GM12878 (cell line): ENCODE data around the gene TRAF3IP3. TPM values are rescaled to one million over a fixed set of nuclear protein-coding genes. Genes with fewer than 3 reads are reported as not detected.

Experiments used
- ATAC-seq: fragments of 200-7000 bp; cut with Tn5 transposase; 3 replicates; pipeline ENCODE4 v1.9.1; 2020; ENCODE audit warnings: mild to moderate bottlenecking, moderate library complexity
- BruUV-seq: library from RNA; stranded (reverse); fragments of 400-500 nt; replicated peaks from 2 replicates; lab custom pipeline; 2021; lab: Mats Ljungman, UMichigan
- CTCF ChIA-PET: fragments of 300-600 bp; sonication (Branson Sonifier 250); formaldehyde crosslinking; extraction: SDS; loops from one replicate; lab custom pipeline; 2021; ENCODE audit warnings: inconsistent platforms; lab: Yijun Ruan, JAX
- POLR2A ChIA-PET: fragments of 350-600 bp; formaldehyde crosslinking; extraction: SDS; loops from one replicate; lab custom pipeline; 2021; ENCODE audit warnings: inconsistent platforms; lab: Charles Lee
- RAD21 ChIA-PET: fragments of 300-600 bp; sonication (Branson Sonifier 250); formaldehyde crosslinking; loops from one replicate; lab custom pipeline; 2023; ENCODE audit warnings: antibody characterized with exemption; ENCODE audit not compliant: unreplicated experiment; lab: Charles Lee
- SMC1A ChIA-PET: fragments of 300-600 bp; sonication (Branson Sonifier 250); formaldehyde crosslinking; loops from one replicate; lab custom pipeline; 2023; ENCODE audit not compliant: unreplicated experiment, uncharacterized antibody; lab: Charles Lee
- DNase-seq: peaks from one replicate; pipeline ENCODE4 v3.0.0-alpha.2; 2011; ENCODE audit warnings: low read depth, low spot score
- FAIRE-seq: peaks from 3 replicates; lab custom pipeline; 2011; peaks lifted over from hg19 to GRCh38; lab: Jason Lieb, UNC
- H2AFZ ChIP-seq: 2 replicates; pipeline ENCODE4 v1.6.0; 2011; ENCODE audit warnings: low read depth, low read length, control low read depth; ENCODE audit not compliant: control insufficient read depth
- H3K27ac ChIP-seq: 2 replicates; pipeline ENCODE4 v1.5.1; 2011; ENCODE audit warnings: control low read depth; ENCODE audit not compliant: control insufficient read depth, insufficient read depth
- H3K27me3 ChIP-seq, 2 experiments: replicated peaks in 1 of 2; 2 replicates each; pipeline versions ENCODE4 v1.6.0 to v1.6.1; 2011; ENCODE audit warnings: low read length in 1 of 2; ENCODE audit not compliant: control insufficient read depth in 2 of 2, insufficient read depth in 2 of 2
- H3K36me3 ChIP-seq, 2 experiments: 2 replicates each; pipeline ENCODE4 v1.5.1; 2011; ENCODE audit warnings: low read length in 1 of 2; ENCODE audit not compliant: control insufficient read depth in 2 of 2, insufficient read depth in 2 of 2
- H3K4me1 ChIP-seq: 2 replicates; pipeline ENCODE4 v1.6.1; 2011; ENCODE audit warnings: mild to moderate bottlenecking, low read length, moderate library complexity, mixed read lengths; ENCODE audit not compliant: control insufficient read depth, insufficient read depth
- H3K4me2 ChIP-seq: 2 replicates; pipeline ENCODE4 v1.6.0; 2011; ENCODE audit warnings: control low read depth; ENCODE audit not compliant: control insufficient read depth, insufficient read depth
- H3K4me3 ChIP-seq: fragments of 200-600 bp; sonication (generic); 2 replicates; pipeline ENCODE4 v1.5.1; 2016
- H3K79me2 ChIP-seq: 2 replicates; pipeline ENCODE4 v1.6.0; 2011; ENCODE audit warnings: low read length; ENCODE audit not compliant: control insufficient read depth, insufficient read depth
- H3K9ac ChIP-seq: 2 replicates; pipeline ENCODE4 v1.8.0; 2011; ENCODE audit warnings: low read length, control low read depth, mixed read lengths; ENCODE audit not compliant: control insufficient read depth, insufficient read depth
- H3K9me3 ChIP-seq: replicated peaks from 3 replicates; pipeline ENCODE4 v1.5.1; 2011; ENCODE audit warnings: mild to moderate bottlenecking, low read length; ENCODE audit not compliant: control insufficient read depth, insufficient read depth
- H4K20me1 ChIP-seq: 2 replicates; pipeline ENCODE4 v1.6.0; 2011; ENCODE audit not compliant: control insufficient read depth, insufficient read depth
- BCL3 ChIP-seq: IDR thresholded peaks from 2 replicates; pipeline ENCODE4 v1.6.1; 2011; ENCODE audit warnings: borderline replicate concordance, low read depth, mild to moderate bottlenecking, moderate library complexity, low read length; ENCODE audit not compliant: insufficient read depth, poor library complexity, severe bottlenecking
- USF2 ChIP-seq: IDR thresholded peaks from 2 replicates; pipeline ENCODE4 v1.6.1; 2011; ENCODE audit warnings: low read depth, low read length, improper control_type of control experiment, borderline replicate concordance
- WGBS: methylation state at CpG from one replicate; pipeline ENCODE4 v1.1.6; 2016; ENCODE audit warnings: low lambda C conversion rate; ENCODE audit not compliant: insufficient replicate concordance, insufficient coverage; ENCODE audit errors: missing lambda C conversion rate; 5-methylcytosine and 5-hydroxymethylcytosine counted together
- in situ Hi-C: fragments of 300-500 bp; cut with MboI; formaldehyde crosslinking; loops from 9 replicates; pipeline ENCODE4 v1.14.3; 2018; ENCODE audit warnings: mixed read lengths
- intact Hi-C: fragments of 100-400 bp; cut with micrococcal nuclease; formaldehyde crosslinking; loops from one replicate; pipeline ENCODE4 v1.14.2; 2022; ENCODE audit not compliant: unreplicated experiment
- polyA plus RNA-seq, 11 experiments: library from polyadenylated mRNA; depleted of rRNA in 4 of 11; unstranded in 6 of 11; stranded (reverse) in 5 of 11; fragments of >200 nt; fragmentation: Nextera tagmentation in 4 of 11; fragmentation: Illumina TruSeq in 1 of 11; extraction: Ambion mirVana in 4 of 11; extraction: Trizol in 1 of 11; gene quantifications; 1 replicate in 1 of 11; 2 replicates in 10 of 11; pipeline versions ENCODE4 v1.2.1 to v1.2.3, GENCODE V29; 2011 to 2016; ENCODE audit warnings: inconsistent platforms in 2 of 11, missing spikeins in 2 of 11, low read depth in 1 of 11
- total RNA-seq, 4 experiments: library from RNA; depleted of rRNA in 3 of 4; stranded (reverse); fragments of >200 nt in 3 of 4; fragmentation: Illumina TruSeq in 1 of 4; extraction: Trizol in 1 of 4; gene quantifications; 2 replicates each; pipeline versions ENCODE4 v1.2.1 to v1.2.3, GENCODE V29; 2013 to 2021

Gene TRAF3IP3
- total and polyA plus RNA-seq, 10 of the 15 experiments (the other 5 are each of a cell fraction or from before 2014, with no cell fraction given), result 61.6 to 121 (median 96.5) TPM

- no peak for FAIRE-seq
These were observed 45.8 kb upstream of the TRAF3IP3 start for GRCh38 chr1:209710093-209710492.

More at GRCh38 chr1:209710093-209710492, 45.8 kb upstream of the TRAF3IP3 start:
- ChIA-PET RAD21 (no interaction called here), CTCF (interaction anchor here (0.6 kb wide), 1 partner anchor 35 kb away, joined by 3 read pairs; the partner anchor contains the start of gene G0S2), POLR2A (no interaction called here), SMC1A (no interaction called here)
- no peak overlapping the region for H3K27ac ChIP-seq
- H3K9me3 ChIP-seq, result no peaks in the 10 kb centered on the region
- no peaks in the 10 kb centered on the region for H3K27me3 ChIP-seq
- BruUV-seq, result no TSS peak
- H3K79me2 ChIP-seq, result no peaks in the 10 kb centered on the region
- DNase-seq, result no peak
- no peak overlapping the region for H3K4me2 ChIP-seq
- peak; percentile 71 for ATAC-seq
- H3K9ac ChIP-seq, result no peak overlapping the region
- H2AFZ ChIP-seq, result no peak overlapping the region
- in situ Hi-C loops (no loop called here), intact Hi-C loops (no loop called here)
- TF ChIP-seq BCL3, result peak; percentile 32
- no peak for TF ChIP-seq USF2
- TF ChIP-seq, all 136 proteins: peak for 1
- H3K36me3 ChIP-seq, result no peaks in the 10 kb centered on the region
- H4K20me1 ChIP-seq, result no peaks in the 10 kb centered on the region
- WGBS, result 4% methylated on average over 2 of the region's 2 CpGs
- no peak overlapping the region for H3K4me3 ChIP-seq
- H3K4me1 ChIP-seq, result no peaks in the 10 kb centered on the region
